HCT116 (cell line): ENCODE results near the gene ADI1.

ENCODE experiments used
- ATF3 ChIP-seq: IDR thresholded peaks from 2 replicates; pipeline ENCODE4 v1.6.1; 2012
- CTCF ChIP-seq, 3 experiments: fragments of 200-600 bp in 1 of 3; sonication (generic) in 1 of 3; IDR thresholded peaks in 2 of 3; conservative IDR thresholded peaks in 1 of 3; 2 replicates each; pipeline ENCODE4 v1.5.1; 2012 to 2017; ENCODE audit warnings: low read depth in 2 of 3, low read length in 2 of 3, antibody characterized with exemption in 1 of 3, borderline replicate concordance in 1 of 3, control low read depth in 1 of 3, mild to moderate bottlenecking in 1 of 3, mixed read lengths in 1 of 3, mixed run types in 1 of 3, moderate library complexity in 1 of 3; ENCODE audit not compliant: insufficient read depth in 1 of 3
- EZH2 ChIP-seq: fragments of 200-600 bp; sonication (generic); IDR thresholded peaks from 2 replicates; pipeline ENCODE4 v1.6.1; 2017; ENCODE audit warnings: antibody characterized with exemption, mixed run types
- EZH2phosphoT487 ChIP-seq: fragments of 200-600 bp; IDR thresholded peaks from 2 replicates; pipeline ENCODE4 v1.6.1; 2018; ENCODE audit warnings: antibody characterized with exemption, borderline replicate concordance
- MAX ChIP-seq: IDR thresholded peaks from 2 replicates; pipeline ENCODE4 v1.6.1; 2012
- POLR2A ChIP-seq: IDR thresholded peaks from 2 replicates; pipeline ENCODE4 v1.7.0; 2011; ENCODE audit warnings: borderline replicate concordance; ENCODE audit not compliant: insufficient read depth, insufficient read length; ENCODE audit errors: extremely low read depth
- REST ChIP-seq: IDR thresholded peaks from 2 replicates; pipeline ENCODE4 v1.6.1; 2012; ENCODE audit warnings: low read depth
- SP1 ChIP-seq: IDR thresholded peaks from 2 replicates; pipeline ENCODE4 v1.6.1; 2012; ENCODE audit warnings: low read depth
- YY1 ChIP-seq: IDR thresholded peaks from 2 replicates; pipeline ENCODE4 v1.6.1; 2011; ENCODE audit warnings: low read length, low read depth, moderate library complexity, mild to moderate bottlenecking; ENCODE audit not compliant: insufficient replicate concordance; ENCODE audit errors: extremely low read depth
- ZNF274 ChIP-seq: fragments of 200-500 bp; sonication (Bioruptor generic); IDR thresholded peaks from 2 replicates; pipeline ENCODE4 v1.6.1; 2014; ENCODE audit warnings: mild to moderate bottlenecking, low read depth, low read length, inconsistent platforms

GRCh38 chr2:3461801-3462492 is 57.4 kb downstream of the ADI1 start:
- TF ChIP-seq CTCF (IDR thresholded peaks at IDR 0.05 in 2 of 3, conservative IDR thresholded peaks at IDR 0.05 in 1 of 3; ENCODE audit: borderline replicate concordance in 1 of 3, insufficient read depth in 1 of 3, low read depth in 2 of 3, low read length in 2 of 3) = peak; percentile 58 to 92 (median 85)
- no peak for TF ChIP-seq POLR2A
- no peak for TF ChIP-seq MAX
- TF ChIP-seq REST = no peak
- no peak for TF ChIP-seq ZNF274
- TF ChIP-seq EZH2 = no peak
- TF ChIP-seq EZH2phosphoT487 = no peak
- no peak for TF ChIP-seq YY1
- TF ChIP-seq SP1 = no peak
- no peak for TF ChIP-seq ATF3
